Stimulated activated naive CD4-positive, alpha-beta T cell treated with Interleukin-2 at 50 U/mL for 16 hours (primary cell): ENCODE data around the gene TMPO.
A peak's percentile ranks its signal among the peaks of the same experiment; 100 is the strongest.
"Not testable (repeated sequence)": the region's sequence is repeated elsewhere in the genome, so short reads cannot be mapped to it uniquely, and the experiment has no call there.

Experiments used
- DNase-seq: peaks from one replicate; lab custom pipeline; 2025; lab: John Stamatoyannopoulos, UW

The TMPO gene

GRCh38 chr12:98515287-98516110 lies at the start of gene TMPO:
Gene TMPO (plus strand): TSS chr12:98515590. CDS start chr12:98515868, 278 bp downstream.
- peak; percentile 92 for DNase-seq

- no peak for DNase-seq
Observed at GRCh38 chr12:98465950-98466602, 49.3 kb upstream of the TMPO start.

- DNase-seq = no peak
Observed at GRCh38 chr12:98466640-98467400, 48.6 kb upstream of the TMPO start.

GRCh38 chr12:98469109-98469508 lies 46.3 kb upstream of the TMPO start:
- no peak for DNase-seq

- no peak for DNase-seq
Observed at GRCh38 chr12:98470469-98471082, 44.8 kb upstream of the TMPO start.

GRCh38 chr12:98471085-98471484 lies 44.3 kb upstream of the TMPO start:
- no peak for DNase-seq

- DNase-seq = no peak
Observed at GRCh38 chr12:98475565-98475908, 39.9 kb upstream of the TMPO start.

- DNase-seq = no peak
Observed at GRCh38 chr12:98478606-98479005, 36.8 kb upstream of the TMPO start.

GRCh38 chr12:98483621-98484503 lies 31.5 kb upstream of the TMPO start:
- DNase-seq = no peak

GRCh38 chr12:98485792-98486340 lies 29.5 kb upstream of the TMPO start:
- no peak for DNase-seq

- DNase-seq = not testable (repeated sequence)
Observed at GRCh38 chr12:98488416-98488815, 27.0 kb upstream of the TMPO start.

GRCh38 chr12:98489176-98489575 lies 26.2 kb upstream of the TMPO start:
- DNase-seq = no peak

GRCh38 chr12:98490501-98491453 lies 24.6 kb upstream of the TMPO start:
- peak; percentile 73 for DNase-seq

GRCh38 chr12:98492580-98493140 lies 22.7 kb upstream of the TMPO start:
- no peak for DNase-seq

- not testable (repeated sequence) for DNase-seq
Observed at GRCh38 chr12:98501266-98501629, 14.1 kb upstream of the TMPO start.

- DNase-seq = peak; percentile 74
Observed at GRCh38 chr12:98503342-98503591, 12.1 kb upstream of the TMPO start.

GRCh38 chr12:98503592-98504367 lies 11.6 kb upstream of the TMPO start:
- DNase-seq = peak; percentile 90

GRCh38 chr12:98504368-98504617 lies 11.1 kb upstream of the TMPO start:
- no peak for DNase-seq

- DNase-seq = no peak
Observed at GRCh38 chr12:98509063-98509462, 6.3 kb upstream of the TMPO start.
